AG09319 (cell line): Measurements from ENCODE around the gene CTNNBL1.

ENCODE experiments used
- DNase-seq: peaks from one replicate; pipeline ENCODE4 v3.0.0-alpha.2; 2010; ENCODE audit warnings: low read depth; ENCODE audit errors: extremely low read depth
- CTCF ChIP-seq: IDR thresholded peaks from 2 replicates; pipeline ENCODE4 v1.5.1; 2011; ENCODE audit warnings: low read depth, mild to moderate bottlenecking, inconsistent platforms, low read length, moderate library complexity

CTNNBL1 gene

GRCh38 chr20:37744347-37744746, 50.5 kb downstream of the CTNNBL1 start:
- TF ChIP-seq CTCF = no peak
- no peak for DNase-seq

DNA sequence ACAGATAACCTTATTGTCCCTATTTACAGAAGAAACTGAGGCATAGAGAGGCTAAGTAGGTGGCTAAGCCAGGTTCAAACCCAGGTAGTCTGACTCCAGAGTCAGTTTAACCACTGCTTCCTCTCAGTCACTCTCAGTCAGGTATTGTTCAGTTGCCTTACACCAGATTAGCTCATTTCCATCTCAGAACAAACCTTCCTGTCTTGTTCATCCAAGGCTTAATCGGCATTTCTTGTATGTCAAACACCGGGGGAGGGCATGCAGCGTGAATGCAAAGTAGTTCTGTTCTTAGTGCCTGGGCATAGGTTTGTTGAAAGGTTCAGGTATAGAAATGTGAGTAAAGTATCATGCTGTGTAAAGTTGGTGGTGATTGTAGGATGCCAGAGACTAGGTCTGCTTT, 51.7 kb downstream of the CTNNBL1 start:
- no peak for DNase-seq

GRCh38 chr20:37748015-37748414, 54.2 kb downstream of the CTNNBL1 start:
- no peak for DNase-seq
- no peak for TF ChIP-seq CTCF

More for the DNA sequence above, 51.7 kb downstream of the CTNNBL1 start:
- no peak for TF ChIP-seq CTCF

GRCh38 chr20:37749218-37749617, 55.4 kb downstream of the CTNNBL1 start:
- DNase-seq = no peak
- no peak for TF ChIP-seq CTCF

GRCh38 chr20:37749620-37750403, 56.0 kb downstream of the CTNNBL1 start:
- DNase-seq = no peak
- no peak for TF ChIP-seq CTCF

DNA sequence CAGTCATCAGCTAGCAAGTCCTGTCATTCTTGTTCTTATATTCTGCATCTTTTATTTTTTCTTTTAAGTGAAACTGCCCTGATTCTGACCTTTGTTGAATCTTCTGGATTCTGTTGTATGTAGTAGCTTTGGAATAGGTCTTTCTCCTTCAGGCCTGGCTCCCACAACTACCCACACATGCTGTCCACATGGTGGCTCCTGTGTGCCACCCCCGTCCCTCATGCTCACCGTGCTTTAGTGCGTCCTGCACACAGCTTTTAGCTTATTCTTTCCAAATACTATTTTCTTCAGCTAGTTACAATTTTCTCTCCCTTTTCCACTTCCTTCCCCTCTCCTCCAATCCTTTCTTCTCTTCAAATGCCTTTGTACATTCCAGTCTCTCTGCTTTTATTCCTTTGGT, 61.8 kb downstream of the CTNNBL1 start:
- no peak for DNase-seq
- TF ChIP-seq CTCF = peak; percentile 32

- no peak for DNase-seq
- TF ChIP-seq CTCF = no peak
These were observed 62.4 kb downstream of the CTNNBL1 start for GRCh38 chr20:37756234-37756633.
